HepG2 (cell line): Measurements from ENCODE around the gene SUCLG1. TPM values are rescaled to one million over a fixed set of nuclear protein-coding genes. Genes with fewer than 3 reads are reported as not detected.

Experiments
- ATAC-seq: fragments of 200-7000 bp; cut with Tn5 transposase; 3 replicates; pipeline ENCODE4 v1.9.1; 2020; ENCODE audit warnings: mild to moderate bottlenecking, moderate library complexity
- BruUV-seq: library from RNA; stranded (reverse); fragments of 400-500 nt; replicated peaks from 2 replicates; lab custom pipeline; 2021; lab: Mats Ljungman, UMichigan
- CTCF ChIA-PET: fragments of 300-600 bp; formaldehyde crosslinking; extraction: SDS; loops from one replicate; lab custom pipeline; 2021; ENCODE audit warnings: low total read pairs, inconsistent platforms, low intra/inter-chr PET ratio; lab: Yijun Ruan, JAX
- POLR2A ChIA-PET: fragments of 350-600 bp; sonication (Branson Sonifier 250); formaldehyde crosslinking; loops from one replicate; lab custom pipeline; 2020; ENCODE audit warnings: antibody characterized with exemption, inconsistent platforms; lab: Yijun Ruan, JAX
- DNase-seq: peaks from one replicate; pipeline ENCODE4 v3.0.0-alpha.2; 2015; ENCODE audit warnings: low spot score
- FAIRE-seq: peaks from 3 replicates; lab custom pipeline; 2011; peaks lifted over from hg19 to GRCh38; lab: Jason Lieb, UNC
- H2AFZ ChIP-seq: one replicate; pipeline ENCODE4 v1.6.1; 2011; ENCODE audit warnings: low read length, inconsistent platforms
- H3K27ac ChIP-seq: fragments of 300-600 bp; 3 replicates; pipeline ENCODE4 v1.8.0; 2011; ENCODE audit warnings: mixed run types, mild to moderate bottlenecking, mixed read lengths, low read length, inconsistent platforms; ENCODE audit not compliant: insufficient read depth; ENCODE audit errors: extremely low read length
- H3K27me3 ChIP-seq, 2 experiments: fragments of 200-600 bp in 1 of 2; 2 replicates in 1 of 2; 3 replicates in 1 of 2; pipeline versions ENCODE4 v1.6.0 to v1.8.0; 2011; ENCODE audit warnings: low read length in 2 of 2, mild to moderate bottlenecking in 2 of 2, moderate library complexity in 2 of 2, inconsistent platforms in 1 of 2; ENCODE audit not compliant: insufficient read depth in 2 of 2, control insufficient read depth in 1 of 2
- H3K36me3 ChIP-seq, 2 experiments: fragments of 200-600 bp in 1 of 2; replicated peaks in 1 of 2; 2 replicates in 1 of 2; 3 replicates in 1 of 2; pipeline versions ENCODE4 v1.5.1 to v1.8.0; 2011; ENCODE audit warnings: low read length in 2 of 2, inconsistent platforms in 1 of 2; ENCODE audit not compliant: insufficient read depth in 2 of 2, control insufficient read depth in 1 of 2
- H3K4me1 ChIP-seq: 2 replicates; pipeline ENCODE4 v1.5.1; 2012; ENCODE audit warnings: low read length, inconsistent platforms; ENCODE audit not compliant: insufficient read depth
- H3K4me2 ChIP-seq: 2 replicates; pipeline ENCODE4 v1.6.0; 2011; ENCODE audit warnings: low read depth, low read length, inconsistent platforms
- H3K4me3 ChIP-seq, 3 experiments: fragments of 200-600 bp in 1 of 3; sonication (generic), shearing (Covaris generic) in 1 of 3; replicated peaks in 1 of 3; 2 replicates each; pipeline ENCODE4 v1.5.1; 2011 to 2016; ENCODE audit warnings: low read length in 3 of 3, inconsistent platforms in 2 of 3, low read depth in 2 of 3, mild to moderate bottlenecking in 2 of 3, control low read depth in 1 of 3, mixed read lengths in 1 of 3; ENCODE audit not compliant: insufficient read depth in 1 of 3
- H3K79me2 ChIP-seq: one replicate; pipeline ENCODE4 v1.6.1; 2011; ENCODE audit warnings: low read length, inconsistent platforms; ENCODE audit not compliant: insufficient read depth
- H3K9ac ChIP-seq: 2 replicates; pipeline ENCODE4 v1.6.0; 2011; ENCODE audit warnings: mild to moderate bottlenecking, low read depth, low read length, inconsistent platforms; ENCODE audit not compliant: insufficient read depth
- H3K9me3 ChIP-seq: 2 replicates; pipeline ENCODE4 v1.5.1; 2012; ENCODE audit warnings: mild to moderate bottlenecking, low read length
- H4K20me1 ChIP-seq: 2 replicates; pipeline ENCODE4 v1.6.0; 2011; ENCODE audit warnings: inconsistent platforms, mild to moderate bottlenecking, low read length, moderate library complexity; ENCODE audit not compliant: insufficient read depth
- ARID2 ChIP-seq: sonication (generic); formaldehyde crosslinking; IDR thresholded peaks from 2 replicates; pipeline ENCODE4 v1.8.1; 2022; ENCODE audit warnings: mild to moderate bottlenecking, missing genetic modification reagents, borderline replicate concordance
- HCFC1 ChIP-seq: fragments of 150-350 bp; IDR thresholded peaks from 2 replicates; pipeline ENCODE4 v1.6.1; 2014; ENCODE audit warnings: low read depth, low read length
- MATR3 ChIP-seq: sonication (generic); formaldehyde crosslinking; IDR thresholded peaks from 2 replicates; pipeline ENCODE4 v1.4.0; 2020; ENCODE audit warnings: missing genetic modification reagents
- RXRA ChIP-seq: sonication (generic); formaldehyde crosslinking; IDR thresholded peaks from 2 replicates; pipeline ENCODE4 v1.5.1; 2020; ENCODE audit warnings: missing genetic modification reagents
- ZNF329 ChIP-seq: sonication (generic); formaldehyde crosslinking; IDR thresholded peaks from 2 replicates; pipeline ENCODE4 v1.9.0; 2021; ENCODE audit warnings: low read depth, mild to moderate bottlenecking, missing genetic modification reagents
- ZNF572 ChIP-seq: sonication (generic); formaldehyde crosslinking; IDR thresholded peaks from 2 replicates; pipeline ENCODE4 v1.5.1; 2020; ENCODE audit warnings: mild to moderate bottlenecking, missing genetic modification reagents
- ZNF674 ChIP-seq: sonication (generic); formaldehyde crosslinking; IDR thresholded peaks from 2 replicates; pipeline ENCODE4 v1.5.0; 2020; ENCODE audit warnings: low read depth, mild to moderate bottlenecking, missing genetic modification reagents
- ZNF839 ChIP-seq: sonication (generic); formaldehyde crosslinking; IDR thresholded peaks from 2 replicates; pipeline ENCODE4 v1.4.0; 2020; ENCODE audit warnings: missing genetic modification reagents, mild to moderate bottlenecking, borderline replicate concordance
- whole genome bisulfite sequencing: methylation state at CpG from one replicate; pipeline ENCODE4 v1.1.6; 2017; ENCODE audit warnings: low lambda C conversion rate; 5-methylcytosine and 5-hydroxymethylcytosine counted together
- in situ Hi-C: cut with HindIII; loops from 2 replicates; pipeline ENCODE4 v1.10.0; 2017; ENCODE audit warnings: low pct_unique_long_range_greater_than_20kb; ENCODE audit not compliant: extremely low pct_ligation_motif_present
- intact Hi-C: fragments of 100-400 bp; cut with micrococcal nuclease; formaldehyde crosslinking; loops from one replicate; pipeline ENCODE4 v1.10.0; 2022; ENCODE audit not compliant: unreplicated experiment
- polyA plus RNA-seq, 8 experiments: library from polyadenylated mRNA; depleted of rRNA in 3 of 8; stranded (reverse) in 7 of 8; unstranded in 1 of 8; fragments of >200 nt; fragmentation: Illumina TruSeq in 4 of 8; extraction: Trizol in 4 of 8; gene quantifications; 2 replicates each; pipeline versions ENCODE4 v1.2.1 to v1.2.3, GENCODE V29; 2011 to 2016; ENCODE audit warnings: low read depth in 4 of 8, missing spikeins in 1 of 8, mixed read lengths in 1 of 8; ENCODE audit not compliant: insufficient read depth in 1 of 8
- total RNA-seq, 5 experiments: library from RNA; depleted of rRNA; stranded (reverse); fragments of >200 nt; fragmentation: Illumina TruSeq; extraction: Trizol; gene quantifications; 2 replicates each; pipeline ENCODE4 v1.2.3, GENCODE V29; 2016; ENCODE audit warnings: low read depth in 1 of 5
- TF ChIP-seq, protein P1 (sequence below): IDR thresholded peaks from 2 replicates; pipeline ENCODE4 v1.6.1; 2016; ENCODE audit warnings: low read depth
- TF ChIP-seq, protein P2 (sequence below): fragments of 450-650 bp; IDR thresholded peaks from 2 replicates; pipeline ENCODE4 v1.6.1; 2016

The SUCLG1 gene
- total and polyA plus RNA-seq, 2 of the 13 experiments (the other 11 are each of a cell fraction or from before 2014, with no cell fraction given): 58.7 to 121 TPM

GRCh38 chr2:84389794-84390193 lies 69.3 kb downstream of the SUCLG1 start:
- H3K9me3 ChIP-seq: no peaks in the 10 kb centered on the region
- no peaks in the 10 kb centered on the region for H3K36me3 ChIP-seq
- no TSS peak for BruUV-seq
- ATAC-seq (no peak), DNase-seq (no peak), FAIRE-seq (no peak)
- no peak overlapping the region for H3K4me3 ChIP-seq
- no peaks in the 10 kb centered on the region for H3K4me1 ChIP-seq
- H3K27ac ChIP-seq: no peak overlapping the region
- no peak overlapping the region for H3K4me2 ChIP-seq
- H3K27me3 ChIP-seq: no peaks in the 10 kb centered on the region
- no peak overlapping the region for H3K9ac ChIP-seq
- no peak overlapping the region for H2AFZ ChIP-seq
- no peaks in the 10 kb centered on the region for H3K79me2 ChIP-seq
- no peaks in the 10 kb centered on the region for H4K20me1 ChIP-seq
- ChIA-PET POLR2A (no interaction called here), CTCF (no interaction called here)
- in situ Hi-C loops (no loop called here), intact Hi-C loops (no loop called here)
- no peak for TF ChIP-seq MATR3 (CRISPR knock-in tag)
- no peak for TF ChIP-seq ZNF329 (CRISPR knock-in tag)
- TF ChIP-seq, protein P1, sequence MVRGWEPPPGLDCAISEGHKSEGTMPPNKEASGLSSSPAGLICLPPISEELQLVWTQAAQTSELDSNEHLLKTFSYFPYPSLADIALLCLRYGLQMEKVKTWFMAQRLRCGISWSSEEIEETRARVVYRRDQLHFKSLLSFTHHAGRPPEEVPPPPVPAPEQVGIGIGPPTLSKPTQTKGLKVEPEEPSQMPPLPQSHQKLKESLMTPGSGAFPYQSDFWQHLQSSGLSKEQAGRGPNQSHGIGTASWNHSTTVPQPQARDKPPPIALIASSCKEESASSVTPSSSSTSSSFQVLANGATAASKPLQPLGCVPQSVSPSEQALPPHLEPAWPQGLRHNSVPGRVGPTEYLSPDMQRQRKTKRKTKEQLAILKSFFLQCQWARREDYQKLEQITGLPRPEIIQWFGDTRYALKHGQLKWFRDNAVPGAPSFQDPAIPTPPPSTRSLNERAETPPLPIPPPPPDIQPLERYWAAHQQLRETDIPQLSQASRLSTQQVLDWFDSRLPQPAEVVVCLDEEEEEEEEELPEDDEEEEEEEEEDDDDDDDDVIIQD (CRISPR knock-in tag): no peak
- TF ChIP-seq RXRA (CRISPR knock-in tag): no peak
- no peak for TF ChIP-seq HCFC1
- TF ChIP-seq ARID2 (CRISPR knock-in tag): no peak
- TF ChIP-seq ZNF839 (CRISPR knock-in tag): no peak
- WGBS: 0% methylated on average over 1 of the region's 1 CpG

DNA sequence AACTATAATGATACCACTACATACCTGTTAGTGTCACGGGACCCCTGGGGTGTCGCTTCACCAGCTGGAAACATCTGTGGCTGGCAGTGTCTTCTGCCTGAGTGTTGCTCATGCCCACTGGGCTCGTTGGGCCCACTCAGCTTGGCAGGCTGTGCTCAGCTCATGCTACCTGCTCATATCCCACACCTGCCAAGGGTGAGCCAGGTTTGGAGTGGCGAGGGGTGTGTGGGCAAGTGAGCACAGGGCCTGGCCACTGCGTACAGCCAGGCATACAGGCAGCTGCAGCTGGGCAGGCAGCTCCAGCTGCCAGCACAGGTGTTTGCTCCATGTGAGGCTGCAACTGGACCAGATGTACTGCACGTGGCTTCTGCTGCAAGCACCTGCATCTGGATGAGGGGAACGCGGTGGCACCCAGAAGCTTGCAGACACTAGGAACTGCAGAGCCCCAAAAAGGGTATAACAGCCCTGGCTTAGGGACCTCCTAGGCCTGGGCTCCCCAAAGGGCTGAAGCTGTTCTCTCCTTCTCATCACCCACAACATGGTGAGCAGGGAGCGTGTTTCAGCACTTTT lies 70.1 kb downstream of the SUCLG1 start:
- Histone ChIP-seq H2AFZ (no peak overlapping the region), H3K27ac (no peak overlapping the region), H3K9me3 (no peaks in the 10 kb centered on the region), H3K9ac (no peak overlapping the region), H3K4me3 (no peak overlapping the region), H3K4me1 (no peaks in the 10 kb centered on the region), H3K36me3 (no peaks in the 10 kb centered on the region), H3K27me3 (no peaks in the 10 kb centered on the region), H3K79me2 (no peaks in the 10 kb centered on the region), H3K4me2 (no peak overlapping the region), H4K20me1 (no peaks in the 10 kb centered on the region)
- no peak for ATAC-seq
- TF ChIP-seq, protein P2, sequence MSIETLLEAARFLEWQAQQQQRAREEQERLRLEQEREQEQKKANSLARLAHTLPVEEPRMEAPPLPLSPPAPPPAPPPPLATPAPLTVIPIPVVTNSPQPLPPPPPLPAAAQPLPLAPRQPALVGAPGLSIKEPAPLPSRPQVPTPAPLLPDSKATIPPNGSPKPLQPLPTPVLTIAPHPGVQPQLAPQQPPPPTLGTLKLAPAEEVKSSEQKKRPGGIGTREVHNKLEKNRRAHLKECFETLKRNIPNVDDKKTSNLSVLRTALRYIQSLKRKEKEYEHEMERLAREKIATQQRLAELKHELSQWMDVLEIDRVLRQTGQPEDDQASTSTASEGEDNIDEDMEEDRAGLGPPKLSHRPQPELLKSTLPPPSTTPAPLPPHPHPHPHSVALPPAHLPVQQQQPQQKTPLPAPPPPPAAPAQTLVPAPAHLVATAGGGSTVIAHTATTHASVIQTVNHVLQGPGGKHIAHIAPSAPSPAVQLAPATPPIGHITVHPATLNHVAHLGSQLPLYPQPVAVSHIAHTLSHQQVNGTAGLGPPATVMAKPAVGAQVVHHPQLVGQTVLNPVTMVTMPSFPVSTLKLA: peak; percentile 68
- no peak for TF ChIP-seq ZNF572 (CRISPR knock-in tag)
- TF ChIP-seq ZNF674: no peak
- 19% methylated on average over 9 of the region's 9 CpGs for WGBS
- ChIA-PET POLR2A (no interaction called here), CTCF (no interaction called here)
- intact Hi-C loops (no loop called here), in situ Hi-C loops (no loop called here)
- DNase-seq: no peak
- BruUV-seq: no TSS peak
- FAIRE-seq: no peak
